Transverse colon (tissue), 4 donors: Measurements from ENCODE around the gene AGBL4. TPM values are rescaled to one million over a fixed set of nuclear protein-coding genes. Genes with fewer than 3 reads are reported as not detected.
A peak's percentile ranks its signal among the peaks of the same experiment; 100 is the strongest.

Experiments
- DNase-seq: peaks from one replicate; pipeline ENCODE4 v3.0.0-alpha.2; 2019
- H3K27ac ChIP-seq, 4 donors: fragments of 200-600 bp; sonication (generic); 2 replicates each; pipeline ENCODE4 v1.5.1; 2016 to 2018; ENCODE audit warnings: inconsistent platforms in 4 of 4
- H3K27me3 ChIP-seq: fragments of 200-600 bp; sonication (generic); 2 replicates; pipeline ENCODE4 v1.5.1; 2017; ENCODE audit warnings: inconsistent platforms
- H3K36me3 ChIP-seq, 4 donors: fragments of 200-600 bp; sonication (generic); 2 replicates each; pipeline ENCODE4 v1.5.1; 2017 to 2019; ENCODE audit warnings: inconsistent platforms in 4 of 4
- H3K4me1 ChIP-seq, 4 donors: fragments of 200-600 bp; sonication (generic); 2 replicates each; pipeline ENCODE4 v1.5.1; 2017 to 2020; ENCODE audit warnings: inconsistent platforms in 4 of 4
- H3K4me3 ChIP-seq, 4 donors: fragments of 200-600 bp; sonication (generic); 1 replicate in 1 of 4; 2 replicates in 3 of 4; pipeline versions ENCODE4 v1.5.1 to v1.6.1; 2017 to 2019; ENCODE audit warnings: inconsistent platforms in 4 of 4
- H3K9me3 ChIP-seq, 2 donors: fragments of 200-600 bp; sonication (generic); 2 replicates each; pipeline ENCODE4 v1.5.1; 2017 to 2019; ENCODE audit warnings: inconsistent platforms in 2 of 2
- CTCF ChIP-seq, 5 experiments: fragments of 200-600 bp in 3 of 5; fragments of 450-650 bp in 2 of 5; sonication (generic) in 3 of 5; IDR thresholded peaks; 1 replicate in 2 of 5; 2 replicates in 3 of 5; pipeline ENCODE4 v1.5.1; 2016 to 2017; ENCODE audit warnings: antibody characterized with exemption in 5 of 5, inconsistent platforms in 3 of 5, mild to moderate bottlenecking in 2 of 5, moderate library complexity in 1 of 5
- EP300 ChIP-seq: sonication (generic); formaldehyde crosslinking; IDR thresholded peaks from one replicate; pipeline ENCODE4 v1.6.1; 2017; ENCODE audit warnings: antibody characterized with exemption, low read depth
- POLR2A ChIP-seq: fragments of 450-650 bp; IDR thresholded peaks from one replicate; pipeline ENCODE4 v1.6.1; 2016; ENCODE audit warnings: antibody characterized with exemption, mild to moderate bottlenecking, moderate library complexity
- POLR2AphosphoS5 ChIP-seq, 3 donors: sonication (generic); formaldehyde crosslinking; IDR thresholded peaks; one replicate each; pipeline ENCODE4 v1.6.1; 2016; ENCODE audit warnings: antibody characterized with exemption in 3 of 3
- WGBS, 2 donors: methylation state at CpG; one replicate each; pipeline ENCODE4 v1.1.5; 2018; ENCODE audit warnings: low coverage in 1 of 2; 5-methylcytosine and 5-hydroxymethylcytosine counted together
- in situ Hi-C, 4 donors: fragments of 200-750 bp; cut with MboI; loops; one replicate each; pipeline versions ENCODE4 v1.15.0 to v1.15.1; 2017; ENCODE audit warnings: low sequenced_read_pairs in 3 of 4, low pct_ligation_motif_present in 1 of 4, low pct_unique_long_range_greater_than_20kb in 1 of 4
- intact Hi-C: fragments of 100-400 bp; cut with DNase I; formaldehyde crosslinking; loops from one replicate; pipeline ENCODE4 v1.15.1; 2023; ENCODE audit warnings: low total_unique reads
- total RNA-seq, 4 donors: library from RNA; depleted of rRNA; stranded (reverse); fragments of >200 nt; gene quantifications; one replicate each; pipeline ENCODE4 v1.1.0, GENCODE V29; 2016

The AGBL4 gene
- total RNA-seq, 4 donors from 2014 or later = 0.82 TPM; not detected in 3

- no peaks in the 10 kb centered on the region for H3K36me3 ChIP-seq
- peak; percentile 85 for DNase-seq
- H3K27me3 ChIP-seq = no peaks in the 10 kb centered on the region
- intact Hi-C loops = loop anchor here (5.0 kb wide), 1 partner anchor 386 kb away; no protein-coding TSS in a partner anchor
- 19 to 21% methylated on average over 9 to 15 of the region's 15 CpGs for WGBS, 2 donors
- H3K9me3 ChIP-seq = no peaks in the 10 kb centered on the region
- in situ Hi-C loops = no loop called here
- no peak for TF ChIP-seq EP300
- TF ChIP-seq CTCF (IDR thresholded peaks at IDR 0.05) = peak; percentile 82 to 94 (median 89)
- TF ChIP-seq POLR2AphosphoS5 (IDR thresholded peaks at IDR 0.05) = no peak
- no peak for TF ChIP-seq POLR2A
- H3K27ac ChIP-seq = no peak overlapping the region
- no peak overlapping the region for H3K4me3 ChIP-seq
- peaks cover 11 to 21% (median 16%) of the 10 kb centered on the region in 4 donors for H3K4me1 ChIP-seq
These were observed 1525.5 kb downstream of the AGBL4 start for GRCh38 chr1:48498096-48498791.

GRCh38 chr1:48495911-48496310 lies 1527.8 kb downstream of the AGBL4 start:
- WGBS, 2 donors = 79 to 91% methylated on average over 2 to 3 of the region's 3 CpGs
- TF ChIP-seq EP300 = no peak
- TF ChIP-seq CTCF (IDR thresholded peaks at IDR 0.05) = no peak
- TF ChIP-seq POLR2A = no peak
- no peak for TF ChIP-seq POLR2AphosphoS5 (IDR thresholded peaks at IDR 0.05)
- H3K27me3 ChIP-seq = no peaks in the 10 kb centered on the region
- H3K27ac ChIP-seq = no peak overlapping the region
- no peaks in the 10 kb centered on the region for H3K36me3 ChIP-seq
- no peak overlapping the region for H3K4me3 ChIP-seq
- in situ Hi-C loops = no loop called here
- peaks cover 11 to 36% (median 21%) of the 10 kb centered on the region in 4 donors for H3K4me1 ChIP-seq
- intact Hi-C loops = loop anchor here (5.0 kb wide), 1 partner anchor 384 kb away; no protein-coding TSS in a partner anchor
- H3K9me3 ChIP-seq = no peaks in the 10 kb centered on the region
- DNase-seq = no peak

GRCh38 chr1:48495166-48495565 lies 1528.6 kb downstream of the AGBL4 start:
- intact Hi-C loops = loop anchor here (5.0 kb wide), 1 partner anchor 383 kb away; no protein-coding TSS in a partner anchor
- no peak overlapping the region for H3K27ac ChIP-seq
- in situ Hi-C loops = no loop called here
- H3K4me3 ChIP-seq = no peak overlapping the region
- no peaks in the 10 kb centered on the region for H3K36me3 ChIP-seq
- 80 to 86% methylated on average over 1 of the region's 1 CpG for WGBS, 2 donors
- no peaks in the 10 kb centered on the region for H3K27me3 ChIP-seq
- H3K4me1 ChIP-seq = peaks cover 11 to 36% (median 21%) of the 10 kb centered on the region in 4 donors
- H3K9me3 ChIP-seq = no peaks in the 10 kb centered on the region
- TF ChIP-seq CTCF (IDR thresholded peaks at IDR 0.05) (no peak), POLR2A (no peak), EP300 (no peak), POLR2AphosphoS5 (IDR thresholded peaks at IDR 0.05) (no peak)
- no peak for DNase-seq

GRCh38 chr1:48493970-48494769 lies 1529.6 kb downstream of the AGBL4 start:
- H3K27ac ChIP-seq = peak overlapping the region; percentile 46 to 70 (median 58)
- H3K27me3 ChIP-seq = no peaks in the 10 kb centered on the region
- no peaks in the 10 kb centered on the region for H3K36me3 ChIP-seq
- intact Hi-C loops = no loop called here
- 47 to 49% methylated on average over 4 to 5 of the region's 5 CpGs for WGBS, 2 donors
- peaks cover 11 to 36% (median 21%) of the 10 kb centered on the region in 4 donors for H3K4me1 ChIP-seq
- TF ChIP-seq POLR2AphosphoS5 (IDR thresholded peaks at IDR 0.05) = peak in 1 of 3 donors; percentile 44
- no peak for TF ChIP-seq EP300
- no peak for TF ChIP-seq POLR2A
- in situ Hi-C loops = no loop called here
- H3K4me3 ChIP-seq = no peak overlapping the region
- peak; percentile 24 for DNase-seq
- no peaks in the 10 kb centered on the region for H3K9me3 ChIP-seq
